ENCODE measurements around the gene NAALADL2. TPM values are rescaled to one million over a fixed set of nuclear protein-coding genes. Genes with fewer than 3 reads are reported as not detected.

Gene NAALADL2
- total and polyA plus RNA-seq, 2 of the 8 experiments (the other 6 are each of a cell fraction or from before 2014, with no cell fraction given): 0.12 to 0.22 TPM

- TF ChIP-seq CHD7 (IDR thresholded peaks at IDR 0.05; ENCODE audit: insufficient replicate concordance, low read length) (no peak), GABPA (IDR thresholded peaks at IDR 0.05; ENCODE audit: borderline replicate concordance, insufficient read depth, low read length) (no peak), SP2 (IDR thresholded peaks at IDR 0.05; ENCODE audit: low read length) (no peak), ZNF274 (IDR thresholded peaks at IDR 0.05; ENCODE audit: borderline replicate concordance, extremely low read depth, low read length) (no peak), EZH2 (IDR thresholded peaks at IDR 0.05; ENCODE audit: low read depth, low read length, severe bottlenecking) (no peak)
Observed at GRCh38 chr3:174826069-174826468, 33.1 kb upstream of the NAALADL2 start (continued).
